Right ventricle myocardium inferior (tissue), 1 donor: ENCODE measurements around the gene BOLA3. TPM values are rescaled to one million over a fixed set of nuclear protein-coding genes. Genes with fewer than 3 reads are reported as not detected.

Experiments used
- ATAC-seq: fragments of 200-7000 bp; cut with Tn5 transposase; one replicate; pipeline ENCODE4 v1.9.1; 2020; ENCODE audit warnings: mild to moderate bottlenecking, moderate library complexity
- DNase-seq: peaks from one replicate; pipeline ENCODE4 v3.0.0; 2021; ENCODE audit errors: missing footprints
- intact Hi-C: fragments of 100-400 bp; cut with DNase I; formaldehyde crosslinking; loops from one replicate; pipeline ENCODE4 v1.11.0; 2022
- total RNA-seq: library from RNA; stranded (reverse); fragmentation: NEBNext Ultra II Directional; extraction: Animal tissue kit (Norgen Biotek cat#: 25700); gene quantifications from one replicate; pipeline ENCODE4 v1.2.1, GENCODE V29; 2021
- donor health status: DM: no; HTN: yes; CAD: no; lungs with severe emphysema.

Gene BOLA3
- total RNA-seq, 1 donor from 2014 or later, result 88.4 TPM

DNA sequence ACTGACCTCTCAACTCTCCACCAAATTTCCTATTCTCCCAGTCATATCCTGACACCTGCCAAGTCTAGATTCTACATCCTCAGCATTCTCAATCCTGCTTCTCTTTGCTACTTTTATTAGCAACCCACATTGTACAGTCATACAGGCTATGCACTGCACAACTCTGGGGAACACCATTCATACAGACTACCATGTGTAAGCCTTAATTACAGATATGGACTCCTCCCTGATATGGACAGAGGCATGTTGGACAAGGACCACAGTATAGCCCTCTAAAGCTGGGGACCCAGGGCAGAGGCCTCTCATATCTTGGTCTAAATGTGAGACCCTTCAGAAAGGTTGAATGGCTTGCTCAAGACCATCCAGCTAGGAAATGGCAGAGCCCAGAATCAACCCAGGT lies 36.3 kb downstream of the BOLA3 start:
- intact Hi-C loops, result no loop called here
- no peak for ATAC-seq
- no peak for DNase-seq

DNA sequence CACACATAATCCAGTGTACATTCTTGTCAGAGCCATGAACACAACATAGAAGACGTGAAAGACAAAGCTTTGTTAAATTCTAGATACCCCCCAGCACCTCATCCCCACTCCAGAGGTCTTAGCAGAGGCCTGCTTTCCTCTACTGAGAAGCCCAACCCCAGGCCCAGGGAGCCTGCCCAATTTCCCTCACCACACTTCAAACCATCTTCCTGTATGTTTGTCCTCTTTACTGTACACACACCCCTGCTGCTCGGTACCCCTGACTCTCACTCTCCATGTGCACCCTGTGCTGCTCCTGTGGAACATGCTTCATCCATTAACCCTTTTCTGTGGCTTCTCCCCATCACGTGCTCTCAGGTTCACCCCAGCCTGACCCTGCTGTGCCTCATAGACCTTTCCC lies 37.2 kb downstream of the BOLA3 start:
- ATAC-seq (no peak), DNase-seq (no peak)
- intact Hi-C loops, result no loop called here

DNA sequence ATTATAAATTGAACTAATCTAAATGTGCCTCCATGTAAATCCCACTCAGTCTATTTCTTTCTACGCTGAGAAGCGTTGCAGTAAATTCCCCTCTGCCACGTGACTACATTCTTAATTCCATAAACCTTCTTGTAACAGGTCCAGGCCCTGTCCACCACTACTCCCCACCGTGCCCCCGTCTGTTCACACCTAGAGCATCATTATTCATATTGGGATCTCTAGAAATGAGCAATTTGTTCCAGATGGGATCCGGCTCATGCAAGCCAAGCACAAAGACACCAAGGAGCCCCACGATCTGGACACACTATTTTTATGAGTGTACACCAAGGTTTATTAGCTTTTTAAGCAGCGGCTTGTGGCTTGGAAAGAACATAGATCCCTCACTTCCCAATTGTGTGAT lies 38.2 kb downstream of the BOLA3 start:
- intact Hi-C loops, result no loop called here
- ATAC-seq (no peak), DNase-seq (no peak)

DNA sequence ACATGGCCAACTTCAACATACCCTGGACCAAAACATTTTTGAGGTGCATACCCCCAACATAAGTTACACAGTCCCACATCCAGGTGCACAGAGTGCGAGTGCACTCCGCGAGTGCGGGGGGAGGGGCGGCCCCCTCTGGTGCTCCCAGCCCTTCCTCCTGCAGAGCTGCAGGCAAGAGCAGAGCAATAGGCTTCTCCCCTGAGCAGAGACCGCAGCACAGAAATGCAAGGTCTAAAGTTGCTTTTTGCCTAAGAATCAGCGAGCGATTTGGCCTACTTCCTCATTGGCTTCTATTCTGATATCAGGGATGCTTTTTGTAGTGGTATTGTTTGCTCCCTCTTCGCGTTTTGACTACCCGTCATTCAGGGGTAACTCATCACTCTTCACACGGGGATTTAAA lies 40.6 kb downstream of the BOLA3 start:
- DNase-seq, result no peak
- intact Hi-C loops, result no loop called here
- ATAC-seq, result no peak

DNA sequence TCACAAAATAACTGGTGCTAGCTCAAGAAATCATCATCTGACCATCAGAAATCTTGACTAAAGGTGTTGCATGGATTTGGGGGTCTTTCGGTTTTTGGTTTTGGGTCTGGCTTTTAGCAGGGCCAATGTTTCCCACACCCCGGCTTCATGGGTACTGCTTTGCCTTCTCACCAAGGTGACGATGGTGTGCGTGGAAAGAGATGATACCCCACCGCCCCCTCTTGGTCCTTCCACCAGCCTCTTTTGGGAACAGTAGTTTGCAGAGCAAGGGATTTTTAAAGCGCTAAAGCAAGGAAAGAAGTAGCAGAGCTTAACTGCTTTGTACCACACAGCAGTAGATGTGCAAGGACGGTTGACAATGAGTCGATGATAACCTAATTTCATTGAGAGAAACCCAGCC lies 42.3 kb downstream of the BOLA3 start:
- ATAC-seq, result no peak
- no peak for DNase-seq
- intact Hi-C loops, result no loop called here

DNA sequence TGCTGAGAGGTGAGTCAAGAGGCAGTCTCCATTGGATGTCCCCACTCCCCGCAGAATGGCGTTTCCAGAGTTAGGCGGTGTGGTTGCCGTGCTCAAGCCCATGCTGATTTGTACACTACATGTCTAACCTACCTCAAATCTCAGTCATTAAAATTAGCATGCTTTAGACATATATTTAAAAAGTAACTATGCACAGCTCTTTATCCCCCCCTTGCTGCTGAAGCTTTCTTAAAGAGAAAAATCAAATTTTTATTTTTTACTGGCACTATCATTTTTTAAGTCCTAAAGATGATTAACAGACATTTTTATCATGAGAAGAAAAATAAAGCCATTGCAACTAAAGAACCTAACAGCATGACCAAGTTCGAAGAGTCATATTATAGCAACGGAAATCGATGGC lies 42.9 kb downstream of the BOLA3 start:
- intact Hi-C loops, result no loop called here
- ATAC-seq (no peak), DNase-seq (no peak)

DNA sequence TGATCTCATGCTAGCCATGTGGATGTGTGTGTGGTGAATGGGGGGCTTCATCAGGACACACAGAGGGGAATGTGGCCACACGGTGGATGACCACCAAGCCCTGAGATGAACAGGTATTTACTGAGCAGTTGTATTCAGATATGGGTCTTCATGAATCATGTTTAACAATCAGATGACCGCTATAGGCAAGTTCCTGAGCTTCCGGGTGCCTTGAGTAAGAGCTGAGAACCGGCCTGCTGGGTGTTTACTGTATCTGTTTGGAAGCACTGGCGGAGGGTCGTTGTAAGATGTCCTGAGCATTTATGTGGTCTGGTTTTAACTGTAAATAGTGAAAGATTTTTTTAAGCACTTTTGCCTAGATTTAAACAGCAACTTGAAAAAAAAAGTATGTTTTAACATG lies 43.9 kb downstream of the BOLA3 start:
- no peak for ATAC-seq
- no peak for DNase-seq
- intact Hi-C loops, result no loop called here

DNA sequence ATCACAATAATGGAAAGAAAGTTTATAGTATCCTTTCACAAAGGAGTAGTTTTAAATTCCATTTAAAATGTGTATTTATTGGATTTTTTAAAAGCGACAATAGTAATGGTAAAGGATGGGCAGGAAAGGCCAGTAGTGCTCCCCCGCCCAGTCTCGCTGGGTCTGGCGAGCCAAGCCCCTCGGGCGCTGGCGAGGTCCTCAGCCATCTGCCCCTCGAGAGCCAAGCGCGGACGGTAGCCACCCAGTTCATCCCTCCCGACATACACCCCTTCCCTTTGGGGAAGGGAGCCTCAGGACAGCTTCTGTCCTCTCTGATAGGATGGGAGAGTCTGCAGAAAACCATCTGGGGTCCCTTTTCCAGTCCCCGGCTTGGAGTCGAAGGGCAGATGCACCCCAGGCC lies 45.2 kb downstream of the BOLA3 start:
- no peak for ATAC-seq
- no peak for DNase-seq
- intact Hi-C loops, result no loop called here

DNA sequence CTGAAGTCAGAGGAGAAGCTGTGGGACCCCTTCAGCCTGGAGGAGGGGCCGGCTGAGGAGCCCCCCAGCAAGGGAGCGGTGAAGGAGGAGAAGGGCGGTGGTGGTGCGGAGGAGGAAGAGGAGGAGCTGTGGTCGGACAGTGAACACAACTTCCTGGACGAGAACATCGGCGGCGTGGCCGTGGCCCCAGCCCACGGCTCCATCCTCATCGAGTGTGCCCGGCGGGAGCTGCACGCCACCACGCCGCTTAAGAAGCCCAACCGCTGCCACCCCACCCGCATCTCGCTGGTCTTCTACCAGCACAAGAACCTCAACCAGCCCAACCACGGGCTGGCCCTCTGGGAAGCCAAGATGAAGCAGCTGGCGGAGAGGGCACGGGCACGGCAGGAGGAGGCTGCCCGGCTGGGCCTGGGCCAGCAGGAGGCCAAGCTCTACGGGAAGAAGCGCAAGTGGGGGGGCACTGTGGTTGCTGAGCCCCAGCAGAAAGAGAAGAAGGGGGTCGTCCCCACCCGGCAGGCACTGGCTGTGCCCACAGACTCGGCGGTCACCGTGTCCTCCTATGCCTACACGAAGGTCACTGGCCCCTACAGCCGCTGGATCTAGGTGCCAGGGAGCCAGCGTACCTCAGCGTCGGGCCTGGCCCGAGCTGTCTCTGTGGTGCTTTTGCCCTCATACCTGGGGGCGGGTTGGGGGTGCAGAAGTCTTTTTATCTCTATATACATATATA lies 46.0 kb downstream of the BOLA3 start:
- intact Hi-C loops, result no loop called here
- DNase-seq (no peak), ATAC-seq (no peak)

DNA sequence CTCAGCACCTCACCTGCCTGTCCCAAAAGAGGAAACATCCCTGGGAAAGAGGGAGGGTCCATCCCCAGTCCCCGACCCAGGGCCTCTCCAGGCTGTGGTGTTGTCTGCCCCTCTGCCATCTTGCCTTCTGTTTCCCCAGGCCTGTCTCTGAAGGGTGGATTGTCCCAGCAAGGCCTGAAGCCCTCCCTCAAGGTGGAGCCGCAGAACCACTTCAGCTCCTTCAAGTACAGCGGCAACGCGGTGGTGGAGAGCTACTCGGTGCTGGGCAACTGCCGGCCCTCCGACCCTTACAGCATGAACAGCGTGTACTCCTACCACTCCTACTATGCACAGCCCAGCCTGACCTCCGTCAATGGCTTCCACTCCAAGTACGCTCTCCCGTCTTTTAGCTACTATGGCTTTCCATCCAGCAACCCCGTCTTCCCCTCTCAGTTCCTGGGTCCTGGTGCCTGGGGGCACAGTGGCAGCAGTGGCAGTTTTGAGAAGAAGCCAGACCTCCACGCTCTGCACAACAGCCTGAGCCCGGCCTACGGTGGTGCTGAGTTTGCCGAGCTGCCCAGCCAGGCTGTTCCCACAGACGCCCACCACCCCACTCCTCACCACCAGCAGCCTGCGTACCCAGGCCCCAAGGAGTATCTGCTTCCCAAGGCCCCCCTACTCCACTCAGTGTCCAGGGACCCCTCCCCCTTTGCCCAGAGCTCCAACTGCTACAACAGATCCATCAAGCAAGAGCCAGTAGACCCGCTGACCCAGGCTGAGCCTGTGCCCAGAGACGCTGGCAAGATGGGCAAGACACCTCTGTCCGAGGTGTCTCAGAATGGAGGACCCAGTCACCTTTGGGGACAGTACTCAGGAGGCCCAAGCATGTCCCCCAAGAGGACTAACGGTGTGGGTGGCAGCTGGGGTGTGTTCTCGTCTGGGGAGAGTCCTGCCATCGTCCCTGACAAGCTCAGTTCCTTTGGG lies 47.2 kb downstream of the BOLA3 start:
- intact Hi-C loops, result no loop called here
- no peak for ATAC-seq
- no peak for DNase-seq

DNA sequence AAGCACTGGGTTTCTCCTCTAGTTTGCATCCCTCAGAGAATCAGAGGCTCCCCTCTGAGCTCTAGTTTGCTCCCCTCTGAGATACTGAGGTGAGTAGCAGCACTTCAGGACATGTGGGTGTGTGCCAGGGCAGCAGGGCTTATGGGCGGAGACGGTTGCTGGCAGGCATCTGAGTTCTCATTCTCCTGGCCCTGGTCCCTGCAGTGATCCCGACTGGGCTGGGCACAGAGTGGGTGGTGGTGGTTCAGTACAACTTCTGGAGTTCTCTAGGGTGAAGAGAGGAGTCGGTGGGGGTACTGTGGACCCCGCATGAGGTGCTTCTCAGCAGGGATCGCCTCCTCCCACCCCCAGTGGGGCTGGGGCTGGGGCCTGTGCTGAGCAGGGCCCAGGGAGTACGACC lies 47.9 kb downstream of the BOLA3 start:
- intact Hi-C loops, result no loop called here
- ATAC-seq, result peak; percentile 91
- no peak for DNase-seq

DNA sequence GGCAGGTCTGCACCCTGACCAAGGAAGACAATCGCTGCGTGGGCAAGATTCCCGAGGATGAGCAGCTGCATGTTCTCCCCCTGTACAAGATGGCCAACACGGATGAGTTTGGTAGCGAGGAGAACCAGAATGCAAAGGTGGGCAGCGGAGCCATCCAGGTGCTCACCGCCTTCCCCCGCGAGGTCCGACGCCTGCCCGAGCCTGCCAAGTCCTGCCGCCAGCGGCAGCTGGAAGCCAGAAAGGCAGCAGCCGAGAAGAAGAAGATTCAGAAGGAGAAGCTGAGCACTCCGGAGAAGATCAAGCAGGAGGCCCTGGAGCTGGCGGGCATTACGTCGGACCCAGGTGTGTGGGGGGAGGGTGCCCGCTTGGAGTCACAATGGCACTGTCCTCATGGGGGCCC lies 48.4 kb downstream of the BOLA3 start:
- DNase-seq (no peak), ATAC-seq (no peak)
- intact Hi-C loops, result no loop called here

DNA sequence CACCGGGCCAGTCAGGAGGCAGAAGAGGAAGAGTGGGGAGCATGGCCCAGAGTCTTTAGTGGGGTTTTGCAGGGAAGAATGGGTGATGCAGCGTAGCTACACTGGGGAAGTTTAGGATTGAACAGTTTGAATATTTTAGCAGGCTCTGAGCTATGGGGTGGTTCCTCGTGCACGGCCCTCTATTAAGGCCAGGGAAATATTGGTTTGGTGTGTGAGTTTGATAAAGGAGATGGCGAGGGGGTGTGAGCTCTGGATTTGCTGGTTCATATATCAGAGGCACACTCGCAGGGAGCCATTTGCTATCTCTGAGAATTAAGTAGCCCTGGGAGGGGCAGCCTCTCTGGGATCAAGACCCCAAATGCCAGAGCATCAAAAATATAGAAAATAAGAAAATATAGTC lies 50.1 kb downstream of the BOLA3 start:
- no peak for DNase-seq
- no peak for ATAC-seq
- intact Hi-C loops, result no loop called here

DNA sequence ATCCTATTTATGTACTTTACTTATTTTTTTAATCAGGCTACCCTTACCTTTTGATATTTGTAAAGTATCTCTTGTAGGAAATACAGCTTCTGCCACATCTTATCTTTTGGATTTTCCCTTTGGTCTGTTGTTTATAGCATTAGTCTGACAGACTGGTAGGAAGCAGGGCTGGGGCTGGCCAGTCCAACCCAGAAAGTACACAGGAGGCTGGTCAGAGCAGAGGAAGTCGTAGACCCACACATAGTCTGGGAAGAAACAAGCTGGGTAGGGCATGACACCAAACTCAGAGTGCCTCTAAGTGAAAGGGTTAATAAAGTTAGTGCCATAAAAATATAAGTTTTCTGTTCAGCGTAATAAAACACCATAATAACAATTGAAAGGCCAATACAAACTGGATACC lies 51.7 kb downstream of the BOLA3 start:
- no peak for ATAC-seq
- intact Hi-C loops, result no loop called here
- no peak for DNase-seq

DNA sequence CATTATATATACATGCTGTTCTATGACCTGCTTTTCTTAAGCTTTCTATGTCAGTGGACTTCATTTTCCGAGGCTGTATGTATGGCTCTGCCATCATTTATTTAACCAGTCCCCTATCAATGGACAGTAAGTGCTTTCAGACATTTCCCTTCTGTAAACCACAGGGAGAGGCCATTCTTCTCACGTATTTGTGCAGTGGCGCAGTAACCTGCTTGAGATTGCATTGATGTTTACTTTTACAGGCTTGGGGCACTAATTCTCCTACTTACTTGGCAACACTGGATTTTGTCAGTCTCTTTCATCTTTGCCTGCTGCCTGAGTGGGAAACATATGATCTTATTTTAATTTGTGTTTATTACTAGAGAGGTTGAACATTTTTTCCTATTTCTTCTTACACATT lies 52.1 kb downstream of the BOLA3 start:
- DNase-seq (no peak), ATAC-seq (no peak)
- intact Hi-C loops, result no loop called here

DNA sequence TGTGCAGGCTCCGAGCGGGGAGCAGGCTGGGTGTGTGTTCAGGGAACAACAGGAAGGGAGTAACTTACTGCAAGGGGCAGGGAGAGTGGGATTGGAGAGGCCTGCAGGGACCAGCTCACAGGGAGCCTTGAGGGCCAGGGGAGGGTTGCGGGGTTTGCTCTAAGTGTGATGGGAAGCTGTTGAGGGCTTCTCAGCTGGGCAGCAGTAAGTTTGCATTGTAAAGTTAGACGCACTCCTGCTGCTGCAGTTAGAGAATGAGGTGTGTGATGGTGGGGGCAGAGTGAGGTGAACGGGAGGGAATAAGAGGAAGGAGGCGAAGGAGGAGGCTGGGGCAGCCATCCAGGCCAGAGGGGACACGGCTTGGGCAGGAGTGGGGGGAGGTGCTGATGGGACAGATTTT lies 53.4 kb downstream of the BOLA3 start:
- intact Hi-C loops, result no loop called here
- no peak for DNase-seq
- no peak for ATAC-seq

DNA sequence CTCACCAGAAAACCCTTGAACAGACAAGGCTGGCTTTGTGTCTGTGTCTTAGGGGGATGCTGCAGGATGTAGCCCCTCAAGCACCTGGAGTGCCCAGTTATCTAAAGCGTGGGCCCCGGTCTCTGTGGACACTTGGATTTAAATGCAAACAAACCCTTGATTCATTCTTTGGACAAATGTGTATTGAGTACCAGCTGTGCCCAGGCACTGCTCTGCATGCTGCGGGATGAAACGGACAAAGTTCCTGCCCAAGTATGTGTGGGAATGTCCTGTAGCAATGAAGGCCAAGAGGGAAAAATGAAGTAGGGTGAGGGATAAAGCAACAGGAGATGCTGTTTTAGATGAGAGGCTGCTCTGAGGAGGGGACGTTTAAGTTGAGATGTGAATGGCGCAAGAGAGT lies 53.9 kb downstream of the BOLA3 start:
- ATAC-seq (no peak), DNase-seq (no peak)
- intact Hi-C loops, result no loop called here

DNA sequence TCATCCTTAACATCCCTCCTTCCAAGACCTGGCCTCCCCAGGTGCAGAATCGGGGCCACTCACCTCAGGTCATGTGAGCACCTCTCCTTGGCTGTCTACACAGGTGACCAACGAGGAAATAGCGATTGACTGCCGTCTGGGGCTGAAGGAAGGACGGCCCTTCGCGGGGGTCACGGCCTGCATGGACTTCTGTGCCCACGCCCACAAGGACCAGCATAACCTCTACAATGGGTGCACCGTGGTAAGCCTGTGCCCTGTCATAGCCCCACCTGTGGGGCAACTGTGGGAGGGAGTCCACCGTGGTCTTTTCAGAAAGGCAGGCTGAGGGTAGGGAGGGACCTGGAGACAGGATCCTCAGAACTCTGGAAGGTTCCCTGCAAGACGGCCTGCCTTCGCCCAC lies 54.3 kb downstream of the BOLA3 start:
- DNase-seq (no peak), ATAC-seq (no peak)
- intact Hi-C loops, result no loop called here

DNA sequence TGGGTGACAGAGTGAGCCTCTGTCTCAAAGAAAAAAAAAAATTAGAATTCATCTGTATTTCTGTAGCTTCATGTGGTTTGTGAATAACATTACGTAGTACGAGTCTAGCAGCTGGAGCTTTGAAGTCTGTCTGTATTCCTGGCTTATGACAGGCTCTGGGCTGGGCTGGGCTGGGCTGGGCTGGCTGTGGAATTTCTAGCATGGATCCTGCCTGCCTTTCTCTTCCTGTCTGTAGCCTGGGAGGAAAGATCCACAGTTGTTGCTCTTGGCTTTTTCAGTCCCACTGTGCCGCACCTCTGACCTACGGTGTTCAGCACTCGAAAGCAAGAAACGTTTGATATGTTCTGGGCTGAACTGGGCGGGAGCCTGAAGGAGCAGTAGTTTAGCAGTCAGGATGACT lies 55.4 kb downstream of the BOLA3 start:
- DNase-seq, result no peak
- intact Hi-C loops, result no loop called here
- ATAC-seq, result no peak

DNA sequence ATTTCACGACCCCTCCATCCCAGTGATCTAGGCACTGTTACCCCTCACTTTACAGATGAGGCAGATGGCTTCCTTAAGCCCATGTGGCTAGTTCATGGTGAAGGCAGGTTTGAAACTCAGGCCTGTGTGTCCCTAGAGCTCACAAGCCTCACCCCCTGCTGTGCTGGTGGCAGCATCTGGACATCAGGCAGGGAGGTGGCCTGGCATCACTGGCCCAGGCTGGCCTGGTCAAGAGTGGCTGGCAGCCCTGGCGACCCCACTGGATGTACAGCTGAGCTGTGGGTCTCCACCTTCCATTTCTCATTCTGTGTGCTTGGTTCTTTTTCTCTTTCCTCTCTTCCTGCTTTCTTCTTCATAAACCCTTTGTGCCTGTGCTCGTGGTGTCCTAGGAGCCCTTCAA lies 56.3 kb downstream of the BOLA3 start:
- no peak for ATAC-seq
- intact Hi-C loops, result no loop called here
- no peak for DNase-seq
